Retinal pigment epithelial cell (primary cell): ENCODE data around the gene NFX1.

Source experiments
- DNase-seq: peaks from one replicate; pipeline ENCODE4 v3.0.0-alpha.2; 2010; ENCODE audit warnings: low read depth
- H3K4me3 ChIP-seq: 2 replicates; pipeline ENCODE4 v1.5.1; 2011; ENCODE audit warnings: mild to moderate bottlenecking, low read length, control low read depth, moderate library complexity
- TF ChIP-seq, protein P1 (sequence below): conservative IDR thresholded peaks from 2 replicates; pipeline ENCODE4 v1.5.1; 2011; ENCODE audit warnings: low read depth, low read length, control low read depth, inconsistent platforms

Gene NFX1

DNA sequence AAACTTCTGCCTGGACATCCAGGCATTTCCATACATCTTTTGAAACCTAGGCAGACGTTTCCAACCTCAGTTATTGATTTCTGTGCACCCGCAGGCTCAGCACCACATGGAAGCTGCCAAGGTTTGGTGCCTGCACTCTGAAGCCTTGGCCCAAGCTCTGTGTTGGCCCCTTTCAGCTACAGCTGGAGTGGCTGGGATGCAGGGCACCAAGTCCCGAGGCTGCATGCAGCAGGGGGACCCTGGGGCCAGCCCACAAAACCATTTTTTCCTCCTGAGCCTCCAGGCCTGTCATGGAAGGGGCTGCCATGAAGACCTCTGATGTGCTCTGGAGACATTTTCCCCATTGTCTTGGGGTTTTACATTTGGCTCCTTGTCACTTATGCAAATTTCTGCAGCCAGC is 49.9 kb downstream of the NFX1 start:
- TF ChIP-seq, protein P1, sequence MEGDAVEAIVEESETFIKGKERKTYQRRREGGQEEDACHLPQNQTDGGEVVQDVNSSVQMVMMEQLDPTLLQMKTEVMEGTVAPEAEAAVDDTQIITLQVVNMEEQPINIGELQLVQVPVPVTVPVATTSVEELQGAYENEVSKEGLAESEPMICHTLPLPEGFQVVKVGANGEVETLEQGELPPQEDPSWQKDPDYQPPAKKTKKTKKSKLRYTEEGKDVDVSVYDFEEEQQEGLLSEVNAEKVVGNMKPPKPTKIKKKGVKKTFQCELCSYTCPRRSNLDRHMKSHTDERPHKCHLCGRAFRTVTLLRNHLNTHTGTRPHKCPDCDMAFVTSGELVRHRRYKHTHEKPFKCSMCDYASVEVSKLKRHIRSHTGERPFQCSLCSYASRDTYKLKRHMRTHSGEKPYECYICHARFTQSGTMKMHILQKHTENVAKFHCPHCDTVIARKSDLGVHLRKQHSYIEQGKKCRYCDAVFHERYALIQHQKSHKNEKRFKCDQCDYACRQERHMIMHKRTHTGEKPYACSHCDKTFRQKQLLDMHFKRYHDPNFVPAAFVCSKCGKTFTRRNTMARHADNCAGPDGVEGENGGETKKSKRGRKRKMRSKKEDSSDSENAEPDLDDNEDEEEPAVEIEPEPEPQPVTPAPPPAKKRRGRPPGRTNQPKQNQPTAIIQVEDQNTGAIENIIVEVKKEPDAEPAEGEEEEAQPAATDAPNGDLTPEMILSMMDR = no peak
- DNase-seq = no peak
- H3K4me3 ChIP-seq = no peak overlapping the region

- no peak overlapping the region for H3K4me3 ChIP-seq
- no peak for DNase-seq
- TF ChIP-seq, protein P1 = no peak
These were observed 50.9 kb downstream of the NFX1 start for GRCh38 chr9:33341182-33341581.

GRCh38 chr9:33344145-33344544 is 53.8 kb downstream of the NFX1 start:
- no peak overlapping the region for H3K4me3 ChIP-seq
- TF ChIP-seq, protein P1 = peak; percentile 15
- DNase-seq = no peak

DNA sequence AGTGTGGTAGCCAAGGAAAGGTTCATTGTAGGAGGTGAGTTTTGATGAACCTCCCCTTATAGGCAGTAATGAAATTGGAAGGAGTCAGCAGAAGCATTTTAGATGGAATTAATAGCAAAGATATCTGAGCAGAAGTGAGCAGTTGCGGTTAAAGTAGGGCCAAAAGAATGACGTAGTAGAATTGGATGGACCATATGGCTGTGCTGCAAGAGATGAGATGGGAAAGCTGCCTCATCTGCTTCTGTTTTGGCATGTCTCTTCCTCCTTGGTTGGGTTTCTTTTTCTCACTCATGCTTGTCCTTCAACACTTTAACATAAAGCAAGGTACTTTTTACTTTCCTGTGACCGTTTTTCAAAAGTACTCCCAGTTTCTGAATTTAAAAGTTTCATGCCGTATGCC is 56.2 kb downstream of the NFX1 start:
- no peak for DNase-seq
- no peak overlapping the region for H3K4me3 ChIP-seq
- TF ChIP-seq, protein P1 = no peak

DNA sequence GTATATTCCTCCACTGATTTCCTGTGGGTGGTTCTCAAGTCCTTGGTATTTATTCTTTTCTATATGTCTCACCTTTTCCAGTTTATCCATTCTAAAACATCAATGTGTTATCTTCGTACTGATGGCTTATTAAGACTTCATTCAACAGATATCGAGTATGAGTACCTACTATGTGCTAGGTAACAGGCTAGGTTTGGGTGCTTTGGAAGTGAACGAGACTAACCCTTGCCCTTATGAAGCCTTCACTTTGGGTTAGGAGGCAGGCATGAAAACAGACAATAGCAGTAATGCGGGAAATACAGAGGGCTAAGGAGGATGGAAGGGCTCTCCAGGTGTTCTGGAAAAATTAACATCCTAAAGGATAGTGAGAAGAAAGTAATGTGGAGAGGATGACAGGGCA is 58.7 kb downstream of the NFX1 start:
- TF ChIP-seq, protein P1 = no peak
- H3K4me3 ChIP-seq = no peak overlapping the region
- DNase-seq = no peak

- H3K4me3 ChIP-seq = no peak overlapping the region
- TF ChIP-seq, protein P1 = no peak
- no peak for DNase-seq
These were observed 59.4 kb downstream of the NFX1 start for GRCh38 chr9:33349743-33350142.

- TF ChIP-seq, protein P1 = no peak
- DNase-seq = peak; percentile 93
- H3K4me3 ChIP-seq = no peak overlapping the region
These were observed 60.0 kb downstream of the NFX1 start for GRCh38 chr9:33350310-33350709.
